Activated CD8-positive, alpha-beta T cell treated with anti-CD3 and anti-CD28 coated beads for 36 hours (primary cell): ENCODE data around the gene GPRC5D. TPM values are rescaled to one million over a fixed set of nuclear protein-coding genes. Genes with fewer than 3 reads are reported as not detected.

Source experiments
- ATAC-seq: fragments of 200-7000 bp; cut with Tn5 transposase; one replicate; pipeline ENCODE4 v1.10.0; 2021; ENCODE audit warnings: mild to moderate bottlenecking, moderate library complexity
- CTCF ChIA-PET: fragments of 350-600 bp; sonication (Branson Sonifier 250); formaldehyde crosslinking; loops from one replicate; lab custom pipeline; 2021; ENCODE audit warnings: antibody characterized with exemption; lab: Charles Lee
- POLR2A ChIA-PET: fragments of 350-600 bp; sonication (Branson Sonifier 250); formaldehyde crosslinking; loops from one replicate; lab custom pipeline; 2021; ENCODE audit warnings: antibody characterized with exemption; lab: Charles Lee
- DNase-seq: peaks from one replicate; pipeline ENCODE4 v3.0.0-alpha.2; 2020
- H3K27ac Mint-ChIP-seq: one replicate; pipeline ENCODE4 v1.8.0; 2021; ENCODE audit warnings: mild to moderate bottlenecking, mixed read lengths
- H3K27me3 Mint-ChIP-seq: one replicate; pipeline ENCODE4 v1.8.0; 2021; ENCODE audit warnings: mixed read lengths
- H3K36me3 Mint-ChIP-seq: one replicate; pipeline ENCODE4 v1.8.0; 2021; ENCODE audit warnings: low read depth, mixed read lengths
- H3K4me1 Mint-ChIP-seq: one replicate; pipeline ENCODE4 v1.8.0; 2021; ENCODE audit warnings: low read depth, mixed read lengths
- H3K4me3 Mint-ChIP-seq: one replicate; pipeline ENCODE4 v1.8.0; 2021; ENCODE audit warnings: mild to moderate bottlenecking, moderate library complexity, mixed read lengths
- H3K9me3 Mint-ChIP-seq: one replicate; pipeline ENCODE4 v1.8.0; 2021; ENCODE audit warnings: mixed read lengths
- CTCF ChIP-seq: fragments of 200-600 bp; IDR thresholded peaks from one replicate; pipeline ENCODE4 v1.8.0; 2022; ENCODE audit warnings: antibody characterized with exemption, mild to moderate bottlenecking
- intact Hi-C: fragments of 100-400 bp; cut with micrococcal nuclease; formaldehyde crosslinking; loops from one replicate; pipeline ENCODE4 v1.10.0; 2022
- total RNA-seq, 2 experiments: library from RNA; stranded (reverse); gene quantifications; one replicate each; pipeline ENCODE4 v1.2.3, GENCODE V29; 2021

Gene GPRC5D
- total RNA-seq, 2 experiments from 2014 or later: not detected

GRCh38 chr12:12999271-12999958, 47.4 kb upstream of the GPRC5D start:
- POLR2A ChIA-PET: no interaction called here
- Mint-ChIP-seq H3K4me1 (peaks cover 24% of the 10 kb centered on the region), H3K4me3 (peak overlapping the region; percentile 86), H3K9me3 (no peaks in the 10 kb centered on the region), H3K36me3 (no peaks in the 10 kb centered on the region), H3K27ac (peak overlapping the region; percentile 50), H3K27me3 (peaks cover 8% of the 10 kb centered on the region)
- ATAC-seq (no peak), DNase-seq (no peak)
- intact Hi-C loops: loop anchor here (5.0 kb wide), 1 partner anchor 213 kb away; no protein-coding TSS in a partner anchor
- no peak for TF ChIP-seq CTCF
- CTCF ChIA-PET: interaction anchor here (1.0 to 1.1 kb wide), 2 partner anchors 211 to 256 kb away, joined by 3 to 4 read pairs; no protein-coding TSS in a partner anchor

GRCh38 chr12:12998248-12998647, 46.3 kb upstream of the GPRC5D start:
- no peak for TF ChIP-seq CTCF
- Mint-ChIP-seq H3K27ac (no peak overlapping the region), H3K27me3 (peaks cover 8% of the 10 kb centered on the region), H3K4me1 (peaks cover 27% of the 10 kb centered on the region), H3K9me3 (no peaks in the 10 kb centered on the region), H3K4me3 (no peak overlapping the region), H3K36me3 (no peaks in the 10 kb centered on the region)
- DNase-seq: no peak
- ChIA-PET CTCF (no interaction called here), POLR2A (no interaction called here)
- ATAC-seq: no peak
- intact Hi-C loops: loop anchor here (5.0 kb wide), 1 partner anchor 214 kb away; no protein-coding TSS in a partner anchor

- intact Hi-C loops: loop anchor here (5.0 kb wide), 1 partner anchor 215 kb away; no protein-coding TSS in a partner anchor
- H3K27me3 Mint-ChIP-seq: peaks cover 5% of the 10 kb centered on the region
- no peaks in the 10 kb centered on the region for H3K36me3 Mint-ChIP-seq
Observed at GRCh38 chr12:12997734-12998133, 45.8 kb upstream of the GPRC5D start.

GRCh38 chr12:12997156-12997555, 45.2 kb upstream of the GPRC5D start:
- H3K4me1 Mint-ChIP-seq: peaks cover 37% of the 10 kb centered on the region
- ChIA-PET POLR2A (no interaction called here), CTCF (interaction anchor here (1.0 to 1.2 kb wide), 5 partner anchors 11 to 80 kb away, joined by 3 to 8 read pairs (median 4); no protein-coding TSS in a partner anchor)
- TF ChIP-seq CTCF: no peak
- no peak for DNase-seq
- intact Hi-C loops: loop anchor here (5.0 kb wide), 1 partner anchor 215 kb away; no protein-coding TSS in a partner anchor
- no peaks in the 10 kb centered on the region for H3K9me3 Mint-ChIP-seq
- H3K27me3 Mint-ChIP-seq: peaks cover 4% of the 10 kb centered on the region
- no peak for ATAC-seq
- H3K36me3 Mint-ChIP-seq: no peaks in the 10 kb centered on the region
- H3K27ac Mint-ChIP-seq: no peak overlapping the region
- no peak overlapping the region for H3K4me3 Mint-ChIP-seq

More at GRCh38 chr12:12997734-12998133, 45.8 kb upstream of the GPRC5D start:
- ATAC-seq (no peak), DNase-seq (no peak)
- TF ChIP-seq CTCF: no peak
- no peak overlapping the region for H3K4me3 Mint-ChIP-seq
- H3K9me3 Mint-ChIP-seq: no peaks in the 10 kb centered on the region
- POLR2A ChIA-PET: no interaction called here
- CTCF ChIA-PET: interaction anchor here (1.0 to 1.2 kb wide), 2 partner anchors 11 to 81 kb away, joined by 4 to 8 read pairs; no protein-coding TSS in a partner anchor
- H3K27ac Mint-ChIP-seq: no peak overlapping the region
- H3K4me1 Mint-ChIP-seq: peaks cover 32% of the 10 kb centered on the region

GRCh38 chr12:12996209-12996608, 44.2 kb upstream of the GPRC5D start:
- DNase-seq (no peak), ATAC-seq (no peak)
- intact Hi-C loops: loop anchor here (5.0 kb wide), 1 partner anchor 216 kb away; no protein-coding TSS in a partner anchor
- H3K4me3 Mint-ChIP-seq: no peak overlapping the region
- TF ChIP-seq CTCF: no peak
- H3K4me1 Mint-ChIP-seq: peaks cover 33% of the 10 kb centered on the region
- POLR2A ChIA-PET: no interaction called here
- H3K27ac Mint-ChIP-seq: no peak overlapping the region
- no peaks in the 10 kb centered on the region for H3K9me3 Mint-ChIP-seq
- CTCF ChIA-PET: interaction anchor here (1.1 to 1.2 kb wide), 3 partner anchors 12 to 49 kb away, joined by 3 to 4 read pairs (median 3); no protein-coding TSS in a partner anchor
- no peaks in the 10 kb centered on the region for H3K27me3 Mint-ChIP-seq
- H3K36me3 Mint-ChIP-seq: no peaks in the 10 kb centered on the region
